GM13976 (cell line): Measurements from ENCODE around the gene STK17A.
"Not testable (repeated sequence)": the region's sequence is repeated elsewhere in the genome, so short reads cannot be mapped to it uniquely, and the experiment has no call there.

Experiments used
- DNase-seq: peaks from one replicate; pipeline ENCODE4 v3.0.0; 2012; ENCODE audit warnings: low spot score
- CTCF ChIP-seq: IDR thresholded peaks from 2 replicates; pipeline ENCODE4 v1.5.1; 2012; ENCODE audit warnings: borderline replicate concordance, mild to moderate bottlenecking; ENCODE audit not compliant: insufficient read depth; ENCODE audit errors: extremely low read depth, missing control alignments, control extremely low read depth
- in situ Hi-C: fragments of 300-500 bp; cut with MboI; formaldehyde crosslinking; loops from one replicate; pipeline ENCODE4 v1.12.0; 2022; ENCODE audit warnings: low sequenced_read_pairs, mixed read lengths, inconsistent platforms; ENCODE audit not compliant: unreplicated experiment

STK17A gene

GRCh38 chr7:43659549-43659896 lies 76.6 kb downstream of the STK17A start:
- TF ChIP-seq CTCF, result no peak
- in situ Hi-C loops, result no loop called here
- DNase-seq, result no peak

GRCh38 chr7:43660141-43660540 lies 77.2 kb downstream of the STK17A start:
- in situ Hi-C loops, result no loop called here
- TF ChIP-seq CTCF, result no peak
- DNase-seq, result no peak

- TF ChIP-seq CTCF, result no peak
- in situ Hi-C loops, result no loop called here
- no peak for DNase-seq
These were observed 81.8 kb downstream of the STK17A start for GRCh38 chr7:43664681-43665080.

GRCh38 chr7:43666938-43667337 lies 84.0 kb downstream of the STK17A start:
- TF ChIP-seq CTCF, result no peak
- no peak for DNase-seq
- in situ Hi-C loops, result no loop called here

- in situ Hi-C loops, result no loop called here
- TF ChIP-seq CTCF, result no peak
- no peak for DNase-seq
These were observed 85.1 kb downstream of the STK17A start for GRCh38 chr7:43668035-43668434.

GRCh38 chr7:43669286-43670081 lies 86.6 kb downstream of the STK17A start:
- in situ Hi-C loops, result no loop called here
- no peak for TF ChIP-seq CTCF
- no peak for DNase-seq

- no peak for TF ChIP-seq CTCF
- in situ Hi-C loops, result no loop called here
- no peak for DNase-seq
These were observed 88.6 kb downstream of the STK17A start for GRCh38 chr7:43671521-43671920.

GRCh38 chr7:43673243-43673976 lies 90.5 kb downstream of the STK17A start:
- in situ Hi-C loops, DNase-seq: not testable (repeated sequence)
